Epithelial cell of prostate (primary cell): ENCODE measurements around the gene EFCAB3.
A peak's percentile ranks its signal among the peaks of the same experiment; 100 is the strongest.
"Not testable (repeated sequence)": the region's sequence is repeated elsewhere in the genome, so short reads cannot be mapped to it uniquely, and the experiment has no call there.

Experiments
- DNase-seq: peaks from one replicate; pipeline ENCODE4 v3.0.0-alpha.2; 2011; ENCODE audit warnings: low read depth, low spot score
- H3K27ac ChIP-seq: fragments of 450-650 bp; 2 replicates; pipeline ENCODE4 v1.5.1; 2017; ENCODE audit warnings: mild to moderate bottlenecking

The EFCAB3 gene

DNA sequence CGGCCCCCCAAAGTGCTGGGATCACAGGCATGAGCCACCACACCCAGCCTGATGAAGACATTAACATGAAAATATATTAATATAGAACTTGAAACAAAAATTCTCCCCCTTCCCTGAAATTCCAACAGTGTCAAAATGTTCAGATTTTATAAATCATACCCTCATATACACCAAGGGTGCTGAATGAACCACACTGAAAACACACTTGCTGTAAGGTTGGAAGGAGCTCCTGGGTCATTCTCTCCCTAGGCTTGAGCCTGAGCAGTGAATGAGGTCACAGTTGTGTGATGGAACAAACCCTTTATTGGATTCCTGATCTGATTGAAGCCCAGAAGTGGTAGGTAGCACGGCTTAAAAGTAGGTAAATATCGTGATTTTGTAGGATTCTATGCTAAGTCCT lies at the start of gene EFCAB3:
EFCAB3 (plus strand) TSS at position 301 of the 400 bp plus-strand sequence. CDS start 2,427 bp downstream, outside the sequence.
- DNase-seq: no peak
- H3K27ac ChIP-seq: no peak within 1 kb of the TSS

GRCh38 chr17:62336527-62336926 lies 43.8 kb upstream of the EFCAB3 start:
- no peak for DNase-seq
- H3K27ac ChIP-seq: no peak overlapping the region

- DNase-seq: no peak
- H3K27ac ChIP-seq: no peak overlapping the region
These were observed 36.5 kb upstream of the EFCAB3 start for GRCh38 chr17:62343764-62344270.

GRCh38 chr17:62351176-62351575 lies 29.2 kb upstream of the EFCAB3 start:
- no peak for DNase-seq
- H3K27ac ChIP-seq: no peak overlapping the region

DNA sequence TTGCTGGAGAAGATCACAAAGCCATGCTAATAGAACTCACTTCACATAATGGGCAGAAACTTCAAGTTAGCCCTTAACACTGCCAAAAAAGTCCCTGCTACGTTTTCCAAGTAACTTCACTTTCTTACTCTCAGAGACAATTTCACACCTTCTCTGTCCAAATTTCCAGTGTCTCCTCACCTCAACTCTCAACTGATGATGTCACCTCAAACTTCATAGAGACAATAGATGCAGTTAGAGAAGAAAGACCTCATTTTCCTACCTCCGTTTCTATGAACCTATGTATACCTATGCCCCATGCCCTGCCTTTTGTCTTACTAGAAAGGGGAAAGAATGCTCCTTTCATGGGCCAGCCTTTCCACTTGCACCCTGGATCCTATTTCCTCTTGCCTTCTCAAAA lies 14.2 kb upstream of the EFCAB3 start:
- DNase-seq: no peak
- no peak overlapping the region for H3K27ac ChIP-seq

GRCh38 chr17:62381561-62381960 lies 1.2 kb downstream of the EFCAB3 start:
- no peak for DNase-seq
- no peak overlapping the region for H3K27ac ChIP-seq

GRCh38 chr17:62388856-62389255 lies 8.5 kb downstream of the EFCAB3 start:
- no peak for DNase-seq

DNA sequence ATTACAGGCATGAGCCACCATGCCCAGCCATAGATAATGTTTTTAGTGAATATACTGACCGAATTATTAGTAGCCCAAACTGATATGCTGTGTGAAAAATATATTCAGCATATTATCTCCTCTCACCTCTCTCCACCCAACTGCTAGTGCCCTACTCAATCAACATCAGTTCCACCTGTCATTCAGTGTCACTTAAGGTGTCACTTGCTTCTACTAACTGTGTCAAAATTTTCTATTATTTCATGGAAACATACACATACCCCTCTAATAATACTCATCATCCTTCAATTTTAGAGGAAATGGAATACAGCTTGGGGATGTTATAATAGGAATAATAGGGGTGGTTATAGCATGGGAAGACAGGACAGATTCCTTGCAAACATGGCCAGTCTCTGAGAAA lies 12.6 kb downstream of the EFCAB3 start:
- H3K27ac ChIP-seq: no peak overlapping the region
- no peak for DNase-seq

More at GRCh38 chr17:62388856-62389255, 8.5 kb downstream of the EFCAB3 start:
- no peak overlapping the region for H3K27ac ChIP-seq

GRCh38 chr17:62398891-62399290 lies 18.5 kb downstream of the EFCAB3 start:
- H3K27ac ChIP-seq: no peak overlapping the region
- DNase-seq: no peak

- no peak overlapping the region for H3K27ac ChIP-seq
- DNase-seq: no peak
These were observed 25.1 kb downstream of the EFCAB3 start for GRCh38 chr17:62405451-62405850.

- DNase-seq: not testable (repeated sequence)
These were observed 32.7 kb downstream of the EFCAB3 start for GRCh38 chr17:62413090-62413489.

GRCh38 chr17:62423647-62424461 lies 43.5 kb downstream of the EFCAB3 start, which contains the start of gene METTL2A:
Gene METTL2A, plus strand, starts transcription at chr17:62423897. Its CDS starts 6 bp downstream, at chr17:62423903.
- peak within 1 kb of the TSS; percentile 58 for H3K27ac ChIP-seq
- DNase-seq: peak; percentile 45

More at GRCh38 chr17:62413090-62413489, 32.7 kb downstream of the EFCAB3 start:
- not testable (repeated sequence) for H3K27ac ChIP-seq

GRCh38 chr17:62426214-62426613 lies 45.9 kb downstream of the EFCAB3 start:
- DNase-seq, H3K27ac ChIP-seq: not testable (repeated sequence)

DNA sequence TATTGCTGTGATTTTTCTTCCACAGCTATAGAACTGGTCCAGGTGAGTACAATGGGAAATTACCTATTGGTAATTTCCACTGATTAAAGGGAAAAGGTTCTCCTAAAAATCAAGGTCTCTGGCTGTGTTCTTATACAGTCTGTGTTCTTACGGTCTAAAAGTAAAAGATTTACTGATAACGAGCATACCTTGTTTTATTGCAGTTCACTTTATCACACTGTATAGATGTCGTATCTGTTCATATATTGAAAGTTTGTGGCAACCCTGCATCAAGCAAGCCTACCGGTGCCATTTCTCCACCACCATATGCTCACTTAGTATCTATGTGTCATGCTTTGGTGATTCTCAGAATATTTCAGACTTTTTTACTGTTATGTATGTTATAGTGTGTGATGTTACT lies 54.9 kb downstream of the EFCAB3 start:
- not testable (repeated sequence) for DNase-seq, H3K27ac ChIP-seq

DNA sequence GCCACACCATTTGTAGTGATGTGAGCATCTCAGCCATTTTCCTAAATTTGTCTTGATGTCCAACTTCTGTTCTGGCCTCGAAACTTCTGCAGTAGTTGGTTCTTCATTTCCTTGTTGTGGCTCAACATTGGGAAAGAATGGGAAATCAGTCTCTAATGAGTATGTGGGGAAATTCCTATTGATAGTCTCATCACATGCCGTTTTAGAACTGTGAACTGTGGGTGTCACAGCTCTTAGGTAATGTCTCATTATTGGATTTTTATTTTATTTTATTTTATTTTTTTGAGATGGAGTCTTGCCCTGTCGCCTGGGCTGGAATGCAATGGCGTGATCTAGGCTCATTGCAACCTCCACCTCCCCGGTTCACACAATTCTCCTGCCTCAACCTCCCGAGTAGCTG lies 60.8 kb downstream of the EFCAB3 start:
- not testable (repeated sequence) for H3K27ac ChIP-seq, DNase-seq

GRCh38 chr17:62444063-62444462 lies 63.7 kb downstream of the EFCAB3 start:
- no peak for DNase-seq
- H3K27ac ChIP-seq: no peak overlapping the region

DNA sequence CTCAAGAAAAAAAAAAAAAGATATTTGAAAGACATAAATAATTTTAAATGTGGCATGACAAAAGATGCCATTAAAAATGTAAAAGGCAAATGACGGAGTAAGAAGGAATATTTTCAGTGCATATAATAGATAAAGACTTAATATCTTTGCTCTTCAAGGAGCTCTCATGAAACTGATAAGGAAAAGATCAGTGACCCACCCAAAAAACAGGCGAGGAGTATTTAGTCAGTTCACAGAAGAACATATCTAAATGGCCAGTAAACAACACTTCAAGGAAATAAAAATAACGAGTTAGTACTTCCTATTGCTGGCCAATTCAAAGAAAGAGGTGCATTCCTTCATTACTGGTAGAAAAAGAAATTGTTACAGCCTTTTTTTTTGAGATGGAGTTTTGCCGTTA lies 65.4 kb downstream of the EFCAB3 start:
- not testable (repeated sequence) for DNase-seq, H3K27ac ChIP-seq

DNA sequence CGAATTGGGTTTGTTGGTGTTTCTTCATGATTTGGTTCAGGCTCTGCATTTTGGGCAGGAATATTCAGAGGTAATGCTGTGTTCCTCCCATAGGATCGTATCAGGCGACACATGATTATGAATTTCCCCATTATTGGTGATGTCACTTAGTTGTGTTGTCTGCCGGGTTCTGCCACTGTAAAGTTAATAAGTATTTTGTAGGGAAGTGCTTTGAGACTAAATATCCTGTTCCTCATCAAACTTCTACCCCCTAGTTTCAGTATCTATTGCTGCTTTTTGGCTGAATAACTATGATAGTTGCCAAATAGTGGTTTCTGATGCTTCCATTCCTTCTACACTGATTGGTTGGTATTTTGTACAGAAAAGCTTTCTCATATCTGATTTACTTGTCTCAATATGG lies 71.8 kb downstream of the EFCAB3 start:
- not testable (repeated sequence) for DNase-seq, H3K27ac ChIP-seq

GRCh38 chr17:62453041-62453440 lies 72.7 kb downstream of the EFCAB3 start:
- not testable (repeated sequence) for H3K27ac ChIP-seq, DNase-seq

- not testable (repeated sequence) for DNase-seq, H3K27ac ChIP-seq
These were observed 73.3 kb downstream of the EFCAB3 start for GRCh38 chr17:62453656-62454055.

GRCh38 chr17:62454111-62454510 lies 73.8 kb downstream of the EFCAB3 start:
- DNase-seq, H3K27ac ChIP-seq: not testable (repeated sequence)

DNA sequence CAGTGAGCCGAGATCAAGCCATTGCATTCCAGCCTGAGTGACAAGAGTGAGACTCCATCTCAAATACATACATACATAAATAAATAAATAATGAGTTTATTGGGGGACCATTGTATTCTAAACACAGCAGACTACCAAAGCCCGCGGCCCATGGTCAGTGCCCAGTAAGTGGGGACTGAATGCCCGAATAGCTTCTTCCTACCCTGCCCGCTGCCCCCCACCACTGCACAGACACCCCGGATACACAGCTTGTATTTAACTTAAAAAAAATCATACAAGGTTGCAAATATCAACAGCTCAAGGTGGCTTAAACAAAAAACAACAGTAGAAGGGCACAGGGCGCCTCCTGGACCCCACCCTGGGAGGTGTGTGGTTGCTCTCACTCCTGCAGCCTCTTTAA lies 75.7 kb downstream of the EFCAB3 start:
- no peak for DNase-seq
- H3K27ac ChIP-seq: no peak overlapping the region
